HUDEP-2 (cell line): ENCODE data around the gene TMEM154.

Experiments
- DNase-seq, 76 experiments: peaks; one replicate each; lab custom pipeline; 2025; ENCODE audit not compliant: unreplicated experiment in 76 of 76; lab: John Stamatoyannopoulos, UW

Gene TMEM154

GRCh38 chr4:152679414-152680281, at the start of gene TMEM154:
Gene TMEM154, minus strand, starts transcription at chr4:152679997. Its CDS starts 64 bp downstream, at chr4:152679933.
- DNase-seq = peak in 1 of 76 experiments; percentile 5

- no peak for DNase-seq
These were observed 49.7 kb upstream of the TMEM154 start for GRCh38 chr4:152729466-152729865.

- no peak for DNase-seq
These were observed 48.5 kb upstream of the TMEM154 start for GRCh38 chr4:152728343-152728742.

GRCh38 chr4:152727784-152728183, 48.0 kb upstream of the TMEM154 start:
- DNase-seq = no peak

- DNase-seq = no peak
These were observed 44.7 kb upstream of the TMEM154 start for GRCh38 chr4:152724494-152724893.

- no peak for DNase-seq
These were observed 43.4 kb upstream of the TMEM154 start for GRCh38 chr4:152723236-152723635.

- DNase-seq = no peak
These were observed 40.2 kb upstream of the TMEM154 start for GRCh38 chr4:152719801-152720556.

- DNase-seq = no peak
These were observed 39.5 kb upstream of the TMEM154 start for GRCh38 chr4:152719291-152719690.

- no peak for DNase-seq
These were observed 35.3 kb upstream of the TMEM154 start for GRCh38 chr4:152715076-152715475.

- no peak for DNase-seq
These were observed 34.3 kb upstream of the TMEM154 start for GRCh38 chr4:152713951-152714705.

- DNase-seq = no peak
These were observed 30.1 kb upstream of the TMEM154 start for GRCh38 chr4:152709675-152710438.

- DNase-seq = no peak
These were observed 29.0 kb upstream of the TMEM154 start for GRCh38 chr4:152708796-152709195.

- no peak for DNase-seq
These were observed 28.6 kb upstream of the TMEM154 start for GRCh38 chr4:152708361-152708760.

- DNase-seq = no peak
These were observed 27.8 kb upstream of the TMEM154 start for GRCh38 chr4:152707632-152708031.

- no peak for DNase-seq
These were observed 26.1 kb upstream of the TMEM154 start for GRCh38 chr4:152705903-152706302.

- no peak for DNase-seq
These were observed 25.0 kb upstream of the TMEM154 start for GRCh38 chr4:152704788-152705187.

- peak in 1 of 76 experiments; percentile 13 for DNase-seq
These were observed 20.4 kb upstream of the TMEM154 start for GRCh38 chr4:152700151-152700550.

GRCh38 chr4:152699313-152699712, 19.5 kb upstream of the TMEM154 start:
- no peak for DNase-seq

- DNase-seq = no peak
These were observed 18.3 kb upstream of the TMEM154 start for GRCh38 chr4:152698089-152698499.
